RWPE2 (cell line): Measurements from ENCODE around the gene EEF1A2.
A peak's percentile ranks its signal among the peaks of the same experiment; 100 is the strongest.

Source experiments
- ATAC-seq: fragments of 200-7000 bp; cut with Tn5 transposase; 3 replicates; pipeline ENCODE4 v1.9.1; 2021; ENCODE audit warnings: low read depth
- DNase-seq: peaks from one replicate; pipeline ENCODE4 v3.0.0-alpha.2; 2020; ENCODE audit warnings: low spot score
- H3K27ac ChIP-seq: fragments of 450-650 bp; 2 replicates; pipeline ENCODE4 v1.5.1; 2017; ENCODE audit warnings: mild to moderate bottlenecking; ENCODE audit not compliant: poor library complexity, severe bottlenecking
- H3K27me3 ChIP-seq: fragments of 250-450 bp; sonication (Bioruptor Pico); 2 replicates; pipeline ENCODE4 v1.5.1; 2021; ENCODE audit warnings: mild to moderate bottlenecking, moderate library complexity; ENCODE audit not compliant: insufficient read depth, poor library complexity, severe bottlenecking
- H3K36me3 ChIP-seq: fragments of 250-450 bp; sonication (Bioruptor Pico); 2 replicates; pipeline ENCODE4 v1.5.1; 2020; ENCODE audit warnings: low read depth, mild to moderate bottlenecking, moderate library complexity
- H3K4me1 ChIP-seq: fragments of 250-450 bp; sonication (Bioruptor Pico); 2 replicates; pipeline ENCODE4 v1.5.1; 2021; ENCODE audit warnings: mild to moderate bottlenecking, moderate library complexity; ENCODE audit not compliant: insufficient read depth, poor library complexity, severe bottlenecking
- H3K4me3 ChIP-seq: fragments of 250-450 bp; sonication (Bioruptor Pico); 2 replicates; pipeline ENCODE4 v1.5.1; 2021; ENCODE audit warnings: mild to moderate bottlenecking, moderate library complexity; ENCODE audit not compliant: severe bottlenecking
- H3K9me3 ChIP-seq: fragments of 250-450 bp; sonication (Bioruptor Pico); 2 replicates; pipeline ENCODE4 v1.5.1; 2021; ENCODE audit warnings: mild to moderate bottlenecking, moderate library complexity; ENCODE audit not compliant: severe bottlenecking
- CTCF ChIP-seq: fragments of 450-650 bp; IDR thresholded peaks from one replicate; pipeline ENCODE4 v1.5.1; 2017; ENCODE audit warnings: mild to moderate bottlenecking, moderate library complexity; ENCODE audit not compliant: poor library complexity, severe bottlenecking

EEF1A2 gene

GRCh38 chr20:63503524-63503923 is 4.6 kb upstream of the EEF1A2 start:
- TF ChIP-seq CTCF: no peak
- DNase-seq (no peak), ATAC-seq (no peak)
- no peaks in the 10 kb centered on the region for H3K9me3 ChIP-seq
- H3K36me3 ChIP-seq: no peaks in the 10 kb centered on the region
- no peak overlapping the region for H3K27ac ChIP-seq
- H3K4me1 ChIP-seq: no peaks in the 10 kb centered on the region
- H3K27me3 ChIP-seq: peaks cover 14% of the 10 kb centered on the region
- no peak overlapping the region for H3K4me3 ChIP-seq

- H3K4me1 ChIP-seq: no peaks in the 10 kb centered on the region
- H3K27ac ChIP-seq: no peak overlapping the region
- peaks cover 22% of the 10 kb centered on the region for H3K27me3 ChIP-seq
- H3K9me3 ChIP-seq: no peaks in the 10 kb centered on the region
- no peaks in the 10 kb centered on the region for H3K36me3 ChIP-seq
- no peak overlapping the region for H3K4me3 ChIP-seq
- ATAC-seq: no peak
- peak; percentile 80 for DNase-seq
- TF ChIP-seq CTCF: no peak
Measured at GRCh38 chr20:63502671-63503172, 3.8 kb upstream of the EEF1A2 start.

- H3K27me3 ChIP-seq: peaks cover 27% of the 10 kb centered on the region
- no peak for TF ChIP-seq CTCF
- H3K4me3 ChIP-seq: no peak overlapping the region
- H3K36me3 ChIP-seq: no peaks in the 10 kb centered on the region
- H3K27ac ChIP-seq: no peak overlapping the region
- no peaks in the 10 kb centered on the region for H3K4me1 ChIP-seq
- peak; percentile 89 for DNase-seq
- H3K9me3 ChIP-seq: no peaks in the 10 kb centered on the region
- peak; percentile 6; the same call in 1 of the 3 replicates for ATAC-seq
Measured at GRCh38 chr20:63501818-63502670, 3.2 kb upstream of the EEF1A2 start.

GRCh38 chr20:63500902-63501817 is 2.3 kb upstream of the EEF1A2 start:
- ATAC-seq (no peak), DNase-seq (peak; percentile 85)
- TF ChIP-seq CTCF: no peak
- Histone ChIP-seq H3K9me3 (no peaks in the 10 kb centered on the region), H3K27me3 (peaks cover 27% of the 10 kb centered on the region), H3K4me1 (no peaks in the 10 kb centered on the region), H3K4me3 (no peak overlapping the region), H3K36me3 (no peaks in the 10 kb centered on the region), H3K27ac (no peak overlapping the region)
